PFSK-1 (cell line): ENCODE results near the gene ENOSF1.

Experiments used
- POLR2AphosphoS5 ChIP-seq: IDR thresholded peaks from 2 replicates; pipeline ENCODE4 v1.6.1; 2012; ENCODE audit warnings: low read depth, mild to moderate bottlenecking, control low read depth, low read length, moderate library complexity
- SIN3A ChIP-seq: IDR thresholded peaks from 2 replicates; pipeline ENCODE4 v1.6.1; 2012; ENCODE audit warnings: mild to moderate bottlenecking, low read length, moderate library complexity, borderline replicate concordance; ENCODE audit not compliant: insufficient read depth
- TF ChIP-seq, protein P1 (sequence below), 2 experiments: IDR thresholded peaks; 2 replicates each; pipeline versions ENCODE4 v1.6.1 to v1.8.0; 2011 to 2012; ENCODE audit warnings: low read depth in 2 of 2, low read length in 2 of 2, control low read depth in 1 of 2, inconsistent platforms in 1 of 2, mild to moderate bottlenecking in 1 of 2, moderate library complexity in 1 of 2; ENCODE audit not compliant: insufficient read depth in 1 of 2

DNA sequence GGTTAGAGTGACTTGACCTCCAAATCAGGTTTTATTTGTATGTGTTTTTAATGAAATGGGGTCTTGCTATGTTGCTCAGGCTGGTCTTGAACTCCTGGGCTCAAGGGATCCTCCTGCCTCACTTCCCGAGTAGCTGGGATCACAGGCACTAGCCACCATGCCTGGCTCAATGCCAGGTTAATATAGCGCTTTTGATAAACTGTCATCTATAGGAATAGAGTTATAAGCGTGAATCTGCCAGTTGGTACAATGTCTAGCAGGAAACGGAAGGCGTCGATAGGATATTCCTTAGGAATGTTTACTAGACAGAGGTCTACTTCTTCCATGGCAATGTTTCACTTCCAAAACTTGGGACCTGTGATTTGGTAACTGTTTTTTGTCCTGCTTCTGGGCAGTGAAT, 90.1 kb downstream of the ENOSF1 start:
- no peak for TF ChIP-seq SIN3A
- TF ChIP-seq POLR2AphosphoS5, result no peak
- TF ChIP-seq, protein P1, sequence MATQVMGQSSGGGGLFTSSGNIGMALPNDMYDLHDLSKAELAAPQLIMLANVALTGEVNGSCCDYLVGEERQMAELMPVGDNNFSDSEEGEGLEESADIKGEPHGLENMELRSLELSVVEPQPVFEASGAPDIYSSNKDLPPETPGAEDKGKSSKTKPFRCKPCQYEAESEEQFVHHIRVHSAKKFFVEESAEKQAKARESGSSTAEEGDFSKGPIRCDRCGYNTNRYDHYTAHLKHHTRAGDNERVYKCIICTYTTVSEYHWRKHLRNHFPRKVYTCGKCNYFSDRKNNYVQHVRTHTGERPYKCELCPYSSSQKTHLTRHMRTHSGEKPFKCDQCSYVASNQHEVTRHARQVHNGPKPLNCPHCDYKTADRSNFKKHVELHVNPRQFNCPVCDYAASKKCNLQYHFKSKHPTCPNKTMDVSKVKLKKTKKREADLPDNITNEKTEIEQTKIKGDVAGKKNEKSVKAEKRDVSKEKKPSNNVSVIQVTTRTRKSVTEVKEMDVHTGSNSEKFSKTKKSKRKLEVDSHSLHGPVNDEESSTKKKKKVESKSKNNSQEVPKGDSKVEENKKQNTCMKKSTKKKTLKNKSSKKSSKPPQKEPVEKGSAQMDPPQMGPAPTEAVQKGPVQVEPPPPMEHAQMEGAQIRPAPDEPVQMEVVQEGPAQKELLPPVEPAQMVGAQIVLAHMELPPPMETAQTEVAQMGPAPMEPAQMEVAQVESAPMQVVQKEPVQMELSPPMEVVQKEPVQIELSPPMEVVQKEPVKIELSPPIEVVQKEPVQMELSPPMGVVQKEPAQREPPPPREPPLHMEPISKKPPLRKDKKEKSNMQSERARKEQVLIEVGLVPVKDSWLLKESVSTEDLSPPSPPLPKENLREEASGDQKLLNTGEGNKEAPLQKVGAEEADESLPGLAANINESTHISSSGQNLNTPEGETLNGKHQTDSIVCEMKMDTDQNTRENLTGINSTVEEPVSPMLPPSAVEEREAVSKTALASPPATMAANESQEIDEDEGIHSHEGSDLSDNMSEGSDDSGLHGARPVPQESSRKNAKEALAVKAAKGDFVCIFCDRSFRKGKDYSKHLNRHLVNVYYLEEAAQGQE (IDR thresholded peaks at IDR 0.05; ENCODE audit: insufficient read depth in 1 of 2, low read depth in 2 of 2, low read length in 2 of 2), result no peak
